HEK293 (cell line): ENCODE measurements around the gene BIN2.
A peak's percentile ranks its signal among the peaks of the same experiment; 100 is the strongest.

Source experiments
- CTCF ChIA-PET: fragments of 350-600 bp; formaldehyde crosslinking; extraction: SDS; loops from one replicate; lab custom pipeline; 2021; ENCODE audit warnings: antibody characterized with exemption; lab: Yijun Ruan, JAX
- POLR2A ChIA-PET: fragments of 300-600 bp; formaldehyde crosslinking; extraction: SDS; loops from one replicate; lab custom pipeline; 2020; ENCODE audit warnings: antibody characterized with exemption, inconsistent platforms; lab: Yijun Ruan, JAX
- H3K27ac ChIP-seq: fragments of 200-500 bp; sonication (Bioruptor generic); 2 replicates; pipeline ENCODE4 v1.5.1; 2014; ENCODE audit warnings: low read depth, low read length, control low read depth, inconsistent platforms; ENCODE audit errors: extremely low read depth
- H3K36me3 ChIP-seq, 2 experiments: fragments of 200-500 bp in 1 of 2; sonication (Bioruptor generic) in 1 of 2; 1 replicate in 1 of 2; 2 replicates in 1 of 2; pipeline ENCODE4 v1.5.1; 2014 to 2017; ENCODE audit warnings: inconsistent platforms in 2 of 2, low read length in 2 of 2; ENCODE audit not compliant: control insufficient read depth in 2 of 2, insufficient read depth in 1 of 2
- H3K4me1 ChIP-seq: fragments of 200-500 bp; sonication (Bioruptor generic); 2 replicates; pipeline ENCODE4 v1.5.1; 2014; ENCODE audit warnings: mild to moderate bottlenecking, low read length, inconsistent platforms; ENCODE audit not compliant: control insufficient read depth, insufficient read depth
- H3K4me3 ChIP-seq: 2 replicates; pipeline ENCODE4 v1.5.1; 2011; ENCODE audit warnings: low read depth, mild to moderate bottlenecking, control low read depth, low read length, moderate library complexity
- H3K9me3 ChIP-seq: fragments of 200-500 bp; sonication (Bioruptor generic); 2 replicates; pipeline ENCODE4 v1.5.1; 2014; ENCODE audit warnings: low read depth, low read length, inconsistent platforms; ENCODE audit not compliant: control insufficient read depth, insufficient read depth
- BCL11A ChIP-seq: fragments of 450-650 bp; formaldehyde crosslinking; IDR thresholded peaks from 2 replicates; pipeline ENCODE4 v1.5.1; 2016; ENCODE audit warnings: low read depth, missing biosample characterization, missing genetic modification characterization
- IKZF3 ChIP-seq: fragments of 450-650 bp; IDR thresholded peaks from 2 replicates; pipeline ENCODE4 v1.5.0; 2018; ENCODE audit warnings: missing biosample characterization, mild to moderate bottlenecking, missing genetic modification characterization, moderate library complexity
- KLF8 ChIP-seq: fragments of 450-650 bp; formaldehyde crosslinking; IDR thresholded peaks from 2 replicates; pipeline ENCODE4 v1.5.1; 2016; ENCODE audit warnings: missing biosample characterization, missing genetic modification characterization
- KLF9 ChIP-seq: fragments of 450-650 bp; formaldehyde crosslinking; IDR thresholded peaks from 2 replicates; pipeline ENCODE4 v1.5.1; 2016; ENCODE audit warnings: missing biosample characterization, missing genetic modification characterization, low read depth
- PRDM2 ChIP-seq: fragments of 450-650 bp; formaldehyde crosslinking; IDR thresholded peaks from 2 replicates; pipeline ENCODE4 v1.5.1; 2016; ENCODE audit warnings: missing biosample characterization, missing genetic modification characterization, borderline replicate concordance
- PRDM4 ChIP-seq: fragments of 450-650 bp; formaldehyde crosslinking; IDR thresholded peaks from 2 replicates; pipeline ENCODE4 v1.5.1; 2017; ENCODE audit warnings: missing biosample characterization, missing genetic modification characterization
- REPIN1 ChIP-seq: fragments of 450-650 bp; formaldehyde crosslinking; IDR thresholded peaks from 2 replicates; pipeline ENCODE4 v1.5.1; 2017; ENCODE audit warnings: missing biosample characterization, missing genetic modification characterization, low read depth
- SP3 ChIP-seq: fragments of 450-650 bp; formaldehyde crosslinking; IDR thresholded peaks from 2 replicates; pipeline ENCODE4 v1.5.1; 2016; ENCODE audit warnings: missing biosample characterization, missing genetic modification characterization
- ZBTB1 ChIP-seq: fragments of 450-650 bp; formaldehyde crosslinking; IDR thresholded peaks from 2 replicates; pipeline ENCODE4 v1.5.1; 2016; ENCODE audit warnings: missing biosample characterization, missing genetic modification characterization
- ZFP37 ChIP-seq: fragments of 450-650 bp; formaldehyde crosslinking; IDR thresholded peaks from 2 replicates; pipeline ENCODE4 v1.5.1; 2016; ENCODE audit warnings: missing biosample characterization, missing genetic modification characterization
- ZNF114 ChIP-seq: fragments of 450-650 bp; formaldehyde crosslinking; IDR thresholded peaks from 2 replicates; pipeline ENCODE4 v1.5.0; 2017; ENCODE audit warnings: missing biosample characterization, missing genetic modification characterization
- ZNF133 ChIP-seq: fragments of 450-650 bp; formaldehyde crosslinking; IDR thresholded peaks from 2 replicates; pipeline ENCODE4 v1.5.1; 2016; ENCODE audit warnings: missing biosample characterization, missing genetic modification characterization
- ZNF155 ChIP-seq: fragments of 450-650 bp; formaldehyde crosslinking; IDR thresholded peaks from 2 replicates; pipeline ENCODE4 v1.5.1; 2016; ENCODE audit warnings: missing biosample characterization, missing genetic modification characterization
- ZNF175 ChIP-seq: fragments of 450-650 bp; formaldehyde crosslinking; IDR thresholded peaks from 2 replicates; pipeline ENCODE4 v1.5.1; 2016; ENCODE audit warnings: missing biosample characterization, missing genetic modification characterization
- ZNF2 ChIP-seq: fragments of 450-650 bp; formaldehyde crosslinking; IDR thresholded peaks from 2 replicates; pipeline ENCODE4 v1.5.1; 2016; ENCODE audit warnings: missing biosample characterization, missing genetic modification characterization
- ZNF221 ChIP-seq: fragments of 450-650 bp; formaldehyde crosslinking; IDR thresholded peaks from 2 replicates; pipeline ENCODE4 v1.5.1; 2017; ENCODE audit warnings: missing biosample characterization, missing genetic modification characterization, borderline replicate concordance
- ZNF223 ChIP-seq: fragments of 450-650 bp; formaldehyde crosslinking; IDR thresholded peaks from 2 replicates; pipeline ENCODE4 v1.5.1; 2016; ENCODE audit warnings: missing biosample characterization, missing genetic modification characterization
- ZNF23 ChIP-seq: fragments of 450-650 bp; formaldehyde crosslinking; IDR thresholded peaks from 2 replicates; pipeline ENCODE4 v1.5.1; 2016; ENCODE audit warnings: missing biosample characterization, missing genetic modification characterization, borderline replicate concordance
- ZNF366 ChIP-seq: fragments of 450-650 bp; formaldehyde crosslinking; conservative IDR thresholded peaks from 2 replicates; pipeline ENCODE4 v1.5.1; 2016; ENCODE audit warnings: missing biosample characterization, missing genetic modification characterization
- ZNF404 ChIP-seq: fragments of 450-650 bp; formaldehyde crosslinking; IDR thresholded peaks from 2 replicates; pipeline ENCODE4 v1.5.1; 2017; ENCODE audit warnings: missing biosample characterization, missing genetic modification characterization
- ZNF530 ChIP-seq: fragments of 450-650 bp; formaldehyde crosslinking; IDR thresholded peaks from 2 replicates; pipeline ENCODE4 v1.5.1; 2016; ENCODE audit warnings: low read depth, missing biosample characterization, missing genetic modification characterization
- ZNF555 ChIP-seq: fragments of 450-650 bp; formaldehyde crosslinking; conservative IDR thresholded peaks from 2 replicates; pipeline ENCODE4 v1.5.1; 2017; ENCODE audit warnings: missing biosample characterization, mild to moderate bottlenecking, missing genetic modification characterization, inconsistent platforms
- ZNF558 ChIP-seq: fragments of 450-650 bp; formaldehyde crosslinking; IDR thresholded peaks from 2 replicates; pipeline ENCODE4 v1.5.1; 2016; ENCODE audit warnings: missing biosample characterization, missing genetic modification characterization
- ZNF571 ChIP-seq: fragments of 450-650 bp; formaldehyde crosslinking; IDR thresholded peaks from 2 replicates; pipeline ENCODE4 v1.5.0; 2017; ENCODE audit warnings: missing biosample characterization, missing genetic modification characterization
- ZNF596 ChIP-seq: fragments of 450-650 bp; IDR thresholded peaks from 2 replicates; pipeline ENCODE4 v1.5.0; 2018; ENCODE audit warnings: missing biosample characterization, mild to moderate bottlenecking, missing genetic modification characterization, moderate library complexity
- ZNF658 ChIP-seq: fragments of 450-650 bp; formaldehyde crosslinking; IDR thresholded peaks from 2 replicates; pipeline ENCODE4; 2016; ENCODE audit warnings: missing biosample characterization, missing genetic modification characterization
- ZNF677 ChIP-seq: fragments of 450-650 bp; IDR thresholded peaks from 2 replicates; pipeline ENCODE4 v1.5.0; 2018; ENCODE audit warnings: missing biosample characterization, mild to moderate bottlenecking, missing genetic modification characterization, moderate library complexity
- ZNF701 ChIP-seq: fragments of 450-650 bp; formaldehyde crosslinking; IDR thresholded peaks from 2 replicates; pipeline ENCODE4 v1.5.1; 2016; ENCODE audit warnings: missing biosample characterization, missing genetic modification characterization
- ZNF76 ChIP-seq: fragments of 450-650 bp; formaldehyde crosslinking; IDR thresholded peaks from 2 replicates; pipeline ENCODE4; 2016; ENCODE audit warnings: low read depth, missing biosample characterization, missing genetic modification characterization, borderline replicate concordance
- ZNF776 ChIP-seq: fragments of 450-650 bp; formaldehyde crosslinking; IDR thresholded peaks from 2 replicates; pipeline ENCODE4 v1.5.0; 2017; ENCODE audit warnings: missing biosample characterization, missing genetic modification characterization, borderline replicate concordance
- ZNF837 ChIP-seq: fragments of 450-650 bp; formaldehyde crosslinking; IDR thresholded peaks from 2 replicates; pipeline ENCODE4 v1.5.1; 2016; ENCODE audit warnings: missing biosample characterization, missing genetic modification characterization

Gene BIN2

GRCh38 chr12:51238510-51239334, 85.3 kb downstream of the BIN2 start, which contains the start of gene DAZAP2:
Gene DAZAP2 (plus strand): TSS chr12:51238826. CDS start chr12:51238908, 82 bp downstream.
- H3K4me1 ChIP-seq = peaks cover 4% of the 10 kb centered on the region; the same call in 1 of the 2 replicates
- ChIA-PET POLR2A (interaction anchor here (0.6 to 1.9 kb wide), 18 partner anchors 8 to 1193 kb away, joined by 3 to 36 read pairs (median 4); partner anchors contain the start of genes CSRNP2, GPD1 and POU6F1), CTCF (interaction anchor here (0.5 to 1.7 kb wide), 8 partner anchors 14 to 917 kb away, joined by 3 to 5 read pairs (median 3); partner anchors contain the start of gene POU6F1)
- TF ChIP-seq BCL11A (no peak), ZNF76 (peak; percentile 68; the same call in 1 of the 2 replicates), ZFP37 (tag by site-specific recombination) (peak; percentile 98), ZNF23 (tag by site-specific recombination) (no peak), ZNF2 (peak; percentile 91), KLF8 (tag by site-specific recombination) (peak; percentile 77), ZBTB1 (tag by site-specific recombination) (0 out of 2 replicates have a peak, but pooled peaks have one; percentile 9), ZNF658 (no peak), ZNF677 (tag by site-specific recombination) (no peak), ZNF571 (no peak), ZNF701 (no peak), ZNF366 (tag by site-specific recombination) (0 out of 2 replicates have a peak, but pooled peaks have one; percentile 9), ZNF155 (tag by site-specific recombination) (no peak), ZNF596 (tag by site-specific recombination) (no peak), REPIN1 (tag by site-specific recombination) (0 out of 2 replicates have a peak, but pooled peaks have one; percentile 59), ZNF114 (tag by site-specific recombination) (no peak), ZNF837 (no peak), IKZF3 (tag by site-specific recombination) (no peak), ZNF223 (no peak), ZNF776 (tag by site-specific recombination) (no peak), ZNF133 (tag by site-specific recombination) (no peak), SP3 (peak; percentile 83), ZNF404 (no peak), ZNF175 (tag by site-specific recombination) (no peak), KLF9 (tag by site-specific recombination) (peak; percentile 82), ZNF221 (no peak), PRDM4 (tag by site-specific recombination) (no peak), ZNF558 (tag by site-specific recombination) (no peak), PRDM2 (tag by site-specific recombination) (no peak), ZNF555 (no peak), ZNF530 (tag by site-specific recombination) (no peak)

More at GRCh38 chr12:51238510-51239334, 85.3 kb downstream of the BIN2 start, which contains the start of gene DAZAP2:
- peak within 1 kb of the TSS; percentile 91 for H3K27ac ChIP-seq
- H3K36me3 ChIP-seq = peaks cover 18 to 38% of the 10 kb centered on the region in 2 experiments
- H3K4me3 ChIP-seq = peak within 1 kb of the TSS; percentile 68
- H3K9me3 ChIP-seq = no peaks in the 10 kb centered on the region
